NCI-H82 treated with DMSO at 0.1 percent for 48 hours (cell line): ENCODE data around the gene CFLAR.

Source experiments
- DNase-seq: peaks from one replicate; lab custom pipeline; 2025; ENCODE audit not compliant: unreplicated experiment; lab: John Stamatoyannopoulos, UW

Gene CFLAR

GRCh38 chr2:201205515-201205849 lies 89.5 kb downstream of the CFLAR start:
- no peak for DNase-seq

- DNase-seq, result no peak
These were observed 92.7 kb downstream of the CFLAR start for GRCh38 chr2:201208563-201209252.

DNA sequence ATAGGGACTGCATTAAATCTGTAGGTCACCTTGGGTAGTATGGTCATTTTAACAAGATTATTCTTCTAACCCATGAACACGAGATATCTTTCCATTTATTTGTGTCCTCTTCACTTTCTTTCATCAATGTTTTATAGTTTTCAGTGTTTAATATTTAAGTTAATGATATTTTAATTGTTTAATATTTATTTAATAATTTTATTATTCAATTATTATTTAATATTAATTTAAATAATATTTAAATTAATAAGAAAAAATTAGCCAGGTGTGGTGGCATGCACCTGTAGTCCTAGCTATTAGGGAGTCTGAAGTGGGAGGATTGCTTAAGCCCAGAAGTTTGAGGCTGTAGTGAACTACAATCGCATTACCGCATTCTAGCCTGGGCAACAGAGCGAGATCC lies 100.0 kb downstream of the CFLAR start:
- DNase-seq, result no peak

- no peak for DNase-seq
These were observed 101.0 kb downstream of the CFLAR start for GRCh38 chr2:201216918-201217317.

DNA sequence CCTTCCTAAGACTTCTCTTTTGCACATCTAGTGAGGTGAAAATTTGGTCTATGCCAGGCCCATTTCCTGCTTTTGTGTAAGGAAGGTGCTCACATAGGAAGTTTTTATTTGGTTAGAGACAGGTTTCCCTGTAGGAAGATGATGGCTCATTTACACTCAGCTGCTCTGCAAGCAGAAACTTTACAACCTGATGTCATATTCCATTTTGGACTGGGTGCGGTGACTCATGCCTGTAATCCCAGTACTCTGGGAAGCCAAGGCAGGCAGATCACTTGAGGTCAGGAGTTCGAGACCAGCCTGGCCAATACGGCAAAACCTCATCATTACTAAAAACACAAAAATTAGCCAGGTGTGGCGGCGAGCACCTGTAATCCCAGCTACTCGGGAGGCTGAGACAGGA lies 102.8 kb downstream of the CFLAR start:
- no peak for DNase-seq

GRCh38 chr2:201219328-201220096 lies 103.5 kb downstream of the CFLAR start:
- no peak for DNase-seq

DNA sequence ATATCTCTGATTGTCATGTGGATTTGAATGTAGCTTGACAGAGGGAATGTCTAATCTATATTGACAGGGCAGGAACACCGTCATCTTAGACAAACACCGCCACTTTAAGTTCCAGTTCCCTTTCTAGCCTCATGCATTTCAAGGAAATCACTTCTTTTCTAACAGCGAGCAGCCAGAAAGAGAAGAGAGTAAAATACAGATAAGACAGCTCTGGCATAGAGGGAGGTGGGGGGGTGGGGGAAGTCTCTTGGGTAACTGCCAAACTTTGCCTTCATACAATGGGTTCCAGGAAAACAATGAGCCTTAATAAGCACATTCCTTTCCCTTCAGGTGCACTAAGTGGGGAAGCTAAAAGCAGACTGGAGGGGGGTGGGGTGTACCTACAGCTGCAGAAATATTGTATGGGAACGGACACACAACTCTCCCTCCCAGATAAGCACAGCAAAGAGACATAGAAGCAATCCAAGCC lies 104.2 kb downstream of the CFLAR start:
- DNase-seq, result no peak

GRCh38 chr2:201223089-201224073 lies 107.4 kb downstream of the CFLAR start:
- no peak for DNase-seq
